Nephron progenitor cell (in vitro differentiated cells): Measurements from ENCODE around the gene SLC38A3.

Experiments used
- DNase-seq: peaks from one replicate; pipeline ENCODE4 v3.0.0; 2021
- H3K27ac Mint-ChIP-seq: 2 replicates; pipeline ENCODE4 v1.8.0; 2021; ENCODE audit warnings: mild to moderate bottlenecking, moderate library complexity, mixed read lengths
- H3K27me3 Mint-ChIP-seq: 2 replicates; pipeline ENCODE4 v1.8.0; 2021; ENCODE audit warnings: mild to moderate bottlenecking, low read depth, mixed read lengths; ENCODE audit not compliant: poor library complexity
- H3K36me3 Mint-ChIP-seq: 2 replicates; pipeline ENCODE4 v1.8.0; 2021; ENCODE audit warnings: low read depth, mixed read lengths
- H3K4me1 Mint-ChIP-seq: 2 replicates; pipeline ENCODE4 v1.8.0; 2021; ENCODE audit warnings: mixed read lengths
- H3K4me3 Mint-ChIP-seq: 2 replicates; pipeline ENCODE4 v1.8.0; 2021; ENCODE audit warnings: mild to moderate bottlenecking, moderate library complexity, mixed read lengths
- H3K9me3 Mint-ChIP-seq: 2 replicates; pipeline ENCODE4 v1.8.0; 2021; ENCODE audit warnings: mild to moderate bottlenecking, moderate library complexity, mixed read lengths
- CTCF ChIP-seq: fragments of 200-600 bp; sonication (generic); IDR thresholded peaks from 2 replicates; pipeline ENCODE4 v1.5.0; 2021; ENCODE audit warnings: antibody characterized with exemption

The SLC38A3 gene

GRCh38 chr3:50237754-50238548 is 32.9 kb downstream of the SLC38A3 start:
- H3K27ac Mint-ChIP-seq: peak overlapping the region; percentile 90
- no peak for TF ChIP-seq CTCF
- H3K4me3 Mint-ChIP-seq: peak overlapping the region; percentile 94
- peaks cover 82% of the 10 kb centered on the region for H3K4me1 Mint-ChIP-seq
- peak; percentile 70 for DNase-seq
- no peaks in the 10 kb centered on the region for H3K36me3 Mint-ChIP-seq
- H3K9me3 Mint-ChIP-seq: no peaks in the 10 kb centered on the region
- peaks cover under 1% of the 10 kb centered on the region for H3K27me3 Mint-ChIP-seq

GRCh38 chr3:50238549-50239026 is 33.5 kb downstream of the SLC38A3 start:
- Mint-ChIP-seq H3K27ac (no peak overlapping the region), H3K9me3 (no peaks in the 10 kb centered on the region), H3K36me3 (no peaks in the 10 kb centered on the region), H3K4me1 (peaks cover 76% of the 10 kb centered on the region), H3K27me3 (no peaks in the 10 kb centered on the region), H3K4me3 (peak overlapping the region; percentile 94)
- DNase-seq: no peak
- no peak for TF ChIP-seq CTCF

GRCh38 chr3:50239649-50240048 is 34.6 kb downstream of the SLC38A3 start:
- DNase-seq: no peak
- Mint-ChIP-seq H3K4me1 (peaks cover 74% of the 10 kb centered on the region), H3K9me3 (no peaks in the 10 kb centered on the region), H3K4me3 (peak overlapping the region; percentile 66), H3K27me3 (no peaks in the 10 kb centered on the region), H3K36me3 (peaks cover 4% of the 10 kb centered on the region), H3K27ac (peak overlapping the region; percentile 69)
- no peak for TF ChIP-seq CTCF

- DNase-seq: peak; percentile 74
- H3K4me3 Mint-ChIP-seq: peak overlapping the region; percentile 71
- H3K4me1 Mint-ChIP-seq: peaks cover 80% of the 10 kb centered on the region
- no peak for TF ChIP-seq CTCF
- no peaks in the 10 kb centered on the region for H3K27me3 Mint-ChIP-seq
- peaks cover 4% of the 10 kb centered on the region for H3K36me3 Mint-ChIP-seq
- no peaks in the 10 kb centered on the region for H3K9me3 Mint-ChIP-seq
- H3K27ac Mint-ChIP-seq: peak overlapping the region; percentile 93
Observed at GRCh38 chr3:50241163-50241562, 36.1 kb downstream of the SLC38A3 start.

- no peak for DNase-seq
- Mint-ChIP-seq H3K36me3 (peaks cover 4% of the 10 kb centered on the region), H3K9me3 (no peaks in the 10 kb centered on the region), H3K4me3 (no peak overlapping the region), H3K27me3 (no peaks in the 10 kb centered on the region), H3K4me1 (peaks cover 81% of the 10 kb centered on the region), H3K27ac (peak overlapping the region; percentile 93)
- no peak for TF ChIP-seq CTCF
Observed at GRCh38 chr3:50241713-50242380, 36.8 kb downstream of the SLC38A3 start.
